Measurements from ENCODE around the gene TMEM187. TPM values are rescaled to one million over a fixed set of nuclear protein-coding genes. Genes with fewer than 3 reads are reported as not detected.

Gene TMEM187
- total RNA-seq, 1 donor: 5.2 TPM

DNA sequence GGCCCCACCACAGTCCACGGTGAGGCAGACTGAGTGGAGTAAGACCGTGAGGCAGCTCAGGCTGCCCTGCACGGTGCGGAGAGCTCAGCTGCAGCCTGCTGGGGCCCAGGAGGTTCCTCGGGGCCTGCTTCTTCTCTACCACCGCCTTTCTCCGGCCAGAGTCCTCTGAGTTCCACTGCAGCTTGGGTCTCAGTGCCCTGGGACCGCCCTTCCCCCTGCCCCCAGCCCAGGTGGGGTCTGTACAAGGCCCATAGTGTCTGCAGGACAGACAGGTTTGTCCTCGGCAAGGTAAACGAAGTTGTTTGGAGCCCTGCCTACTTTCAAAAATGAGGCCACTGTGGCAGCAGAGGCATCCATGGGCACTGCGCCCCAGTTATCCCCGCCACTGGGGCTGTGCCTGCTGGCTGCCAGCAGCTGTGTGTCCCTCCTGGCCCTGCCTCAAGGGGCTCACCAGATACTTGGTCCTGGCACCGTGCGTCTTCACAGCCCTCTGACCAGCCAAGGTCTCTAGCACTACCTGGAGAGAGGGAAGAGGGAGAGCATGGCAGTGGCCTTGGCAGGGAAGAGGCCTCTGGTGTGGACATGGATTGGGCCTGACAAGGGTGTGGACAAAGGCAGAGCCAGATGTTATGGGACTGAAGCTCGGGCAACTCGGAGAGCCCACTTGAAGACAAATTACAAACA lies 43.2 kb downstream of the TMEM187 start:
- H3K4me3 ChIP-seq (ENCODE audit: low read depth, low read length): no peak overlapping the region
- no peak for DNase-seq (ENCODE audit: low read depth)
- TF ChIP-seq, protein P1, sequence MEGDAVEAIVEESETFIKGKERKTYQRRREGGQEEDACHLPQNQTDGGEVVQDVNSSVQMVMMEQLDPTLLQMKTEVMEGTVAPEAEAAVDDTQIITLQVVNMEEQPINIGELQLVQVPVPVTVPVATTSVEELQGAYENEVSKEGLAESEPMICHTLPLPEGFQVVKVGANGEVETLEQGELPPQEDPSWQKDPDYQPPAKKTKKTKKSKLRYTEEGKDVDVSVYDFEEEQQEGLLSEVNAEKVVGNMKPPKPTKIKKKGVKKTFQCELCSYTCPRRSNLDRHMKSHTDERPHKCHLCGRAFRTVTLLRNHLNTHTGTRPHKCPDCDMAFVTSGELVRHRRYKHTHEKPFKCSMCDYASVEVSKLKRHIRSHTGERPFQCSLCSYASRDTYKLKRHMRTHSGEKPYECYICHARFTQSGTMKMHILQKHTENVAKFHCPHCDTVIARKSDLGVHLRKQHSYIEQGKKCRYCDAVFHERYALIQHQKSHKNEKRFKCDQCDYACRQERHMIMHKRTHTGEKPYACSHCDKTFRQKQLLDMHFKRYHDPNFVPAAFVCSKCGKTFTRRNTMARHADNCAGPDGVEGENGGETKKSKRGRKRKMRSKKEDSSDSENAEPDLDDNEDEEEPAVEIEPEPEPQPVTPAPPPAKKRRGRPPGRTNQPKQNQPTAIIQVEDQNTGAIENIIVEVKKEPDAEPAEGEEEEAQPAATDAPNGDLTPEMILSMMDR (IDR thresholded peaks at IDR 0.05; ENCODE audit: insufficient read depth, low read depth, low read length): no peak

DNA sequence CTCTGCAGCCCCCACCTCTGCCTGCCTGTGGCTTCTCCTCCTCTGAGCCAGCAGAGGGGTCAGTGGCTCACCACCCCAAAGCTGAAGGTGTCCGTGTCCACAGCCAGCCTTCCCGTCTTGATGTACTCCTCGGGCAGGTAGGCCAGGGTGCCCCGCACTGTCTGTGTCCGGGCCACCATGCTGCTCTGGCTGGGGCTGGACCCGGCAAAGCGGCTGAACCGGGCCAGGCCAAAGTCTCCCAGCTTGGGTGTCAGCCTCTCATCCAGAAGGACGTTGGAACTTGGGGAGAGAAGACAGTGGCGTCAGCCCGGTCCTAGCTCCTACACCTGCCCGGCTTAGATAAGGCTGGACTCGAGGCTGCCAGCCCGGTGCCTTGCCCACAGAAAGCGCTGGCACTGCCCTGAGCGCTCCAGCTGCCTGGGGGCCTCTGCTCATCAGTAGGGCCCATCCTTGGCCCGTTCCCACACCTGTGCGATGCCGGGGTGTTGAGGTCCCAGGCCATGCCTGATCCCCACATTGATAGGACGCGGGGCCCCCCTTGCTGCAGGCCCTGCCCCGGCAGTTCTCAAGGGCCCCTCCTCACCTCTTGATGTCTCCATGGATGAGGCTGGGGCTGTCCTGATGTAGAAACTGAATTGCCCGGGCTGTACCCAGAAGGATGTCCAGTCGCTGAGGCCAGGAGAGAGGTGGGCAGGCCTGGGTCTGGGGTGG lies 44.0 kb downstream of the TMEM187 start:
- DNase-seq (ENCODE audit: low read depth): no peak
- TF ChIP-seq, protein P1 (IDR thresholded peaks at IDR 0.05; ENCODE audit: insufficient read depth, low read depth, low read length): no peak
- H3K4me3 ChIP-seq (ENCODE audit: low read depth, low read length): no peak overlapping the region

DNA sequence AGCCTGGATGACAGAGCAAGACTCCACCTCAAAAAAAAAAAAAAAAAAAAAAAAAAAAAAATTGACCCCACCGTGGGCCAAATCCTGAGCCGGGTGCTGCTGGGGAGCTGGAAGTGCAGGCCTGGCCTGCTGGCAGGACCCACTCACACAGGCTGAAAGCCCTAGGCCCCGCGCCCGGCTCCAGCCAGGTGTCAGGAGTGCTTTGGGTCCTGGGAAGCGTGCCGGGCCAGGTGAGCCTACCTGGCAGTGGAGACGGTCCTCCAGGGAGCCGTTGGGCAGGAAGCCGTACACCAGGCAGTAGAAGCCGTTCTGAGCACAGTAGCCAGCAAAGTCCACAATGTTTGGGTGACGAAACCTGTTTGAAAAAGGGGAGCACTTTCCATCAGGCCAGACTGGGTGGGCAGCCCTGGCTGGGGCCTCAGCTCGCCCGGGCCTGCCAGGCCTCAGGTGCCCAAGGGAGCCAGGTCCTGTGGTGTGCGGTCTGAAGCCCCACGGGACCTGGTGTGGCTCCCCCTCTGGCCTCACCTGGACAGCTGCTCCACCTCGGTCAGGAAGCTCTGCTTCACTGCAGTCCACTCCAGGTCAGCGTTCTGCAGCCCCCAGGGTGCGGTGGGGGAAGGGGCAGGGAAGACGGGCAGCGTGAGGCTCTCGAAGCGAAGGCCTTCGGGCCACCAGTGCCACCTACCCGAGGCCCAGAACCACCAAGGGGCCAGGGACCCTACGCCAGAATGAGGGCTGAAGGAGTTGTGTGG lies 45.4 kb downstream of the TMEM187 start:
- H3K4me3 ChIP-seq (ENCODE audit: low read depth, low read length): no peak overlapping the region
- no peak for DNase-seq (ENCODE audit: low read depth)
- TF ChIP-seq, protein P1 (IDR thresholded peaks at IDR 0.05; ENCODE audit: insufficient read depth, low read depth, low read length): no peak

DNA sequence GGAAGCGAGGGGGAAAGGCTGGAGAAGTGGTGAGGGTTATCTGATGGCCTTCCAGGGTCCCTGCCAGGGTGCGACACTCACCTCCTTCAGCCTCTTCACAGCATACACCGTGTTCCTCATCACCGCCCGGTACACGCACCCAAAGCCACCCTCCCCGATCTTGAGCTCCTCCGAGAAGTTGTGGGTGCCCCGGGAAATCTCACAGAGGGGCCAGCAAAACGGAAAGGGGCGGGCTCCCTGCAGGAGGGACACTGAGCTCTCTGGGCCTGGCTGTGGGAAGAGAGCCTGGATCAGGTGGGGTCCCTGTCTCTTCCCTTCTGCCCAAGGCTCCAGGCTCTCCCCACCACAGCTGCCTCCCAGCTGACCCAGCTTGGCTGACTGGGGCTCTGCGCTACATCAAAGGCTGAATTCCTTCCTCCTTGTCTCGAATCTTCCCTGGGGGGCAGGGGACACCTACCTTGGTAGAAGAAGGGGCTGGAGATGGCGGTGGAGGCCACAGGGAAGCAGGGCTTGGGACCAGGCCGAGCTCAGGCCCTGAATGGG lies 46.0 kb downstream of the TMEM187 start:
- no peak for DNase-seq (ENCODE audit: low read depth)
- TF ChIP-seq, protein P1 (IDR thresholded peaks at IDR 0.05; ENCODE audit: insufficient read depth, low read depth, low read length): no peak
- peak overlapping the region; percentile 56 for H3K4me3 ChIP-seq (ENCODE audit: low read depth, low read length)

DNA sequence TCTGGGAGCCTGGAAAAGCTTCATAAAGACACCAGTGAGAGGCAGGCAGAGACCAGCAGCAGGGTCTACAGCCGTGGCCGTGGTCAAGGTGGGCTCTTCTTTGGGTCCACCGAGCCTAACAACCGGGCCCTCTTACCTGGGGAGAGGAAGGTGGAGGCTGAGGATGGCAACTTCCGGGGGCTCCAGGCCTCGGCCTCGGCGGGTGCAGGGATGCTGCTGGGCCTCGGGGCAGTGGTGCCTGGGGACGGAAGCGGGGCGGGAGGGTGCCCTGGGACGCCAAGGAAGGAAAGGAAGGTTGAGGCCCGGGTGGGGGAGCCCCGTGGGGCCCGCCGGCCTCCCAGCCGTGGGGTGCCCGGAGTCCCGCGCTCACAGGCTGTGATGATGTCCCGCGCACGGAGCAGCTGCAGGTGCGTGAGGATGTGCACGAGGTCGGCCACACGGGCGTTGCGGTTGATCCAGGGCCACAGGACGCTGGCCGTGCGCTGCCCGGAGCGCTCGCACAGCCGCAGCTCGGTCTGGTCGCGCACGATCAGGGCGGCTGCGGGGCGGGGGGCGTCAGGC lies 46.6 kb downstream of the TMEM187 start:
- peak overlapping the region; percentile 56 for H3K4me3 ChIP-seq (ENCODE audit: low read depth, low read length)
- DNase-seq (ENCODE audit: low read depth): no peak
- TF ChIP-seq, protein P1 (IDR thresholded peaks at IDR 0.05; ENCODE audit: insufficient read depth, low read depth, low read length): no peak
